Neural cell (in vitro differentiated cells): ENCODE data around the gene UBE2E1. TPM values are rescaled to one million over a fixed set of nuclear protein-coding genes. Genes with fewer than 3 reads are reported as not detected.

ENCODE experiments used
- H2AFZ ChIP-seq: fragments of 200-600, 300-800 bp; sonication (generic), shearing (Covaris generic); 2 replicates; pipeline ENCODE4 v1.6.0; 2014; ENCODE audit warnings: low read depth, mild to moderate bottlenecking, antibody characterized with exemption, low read length, moderate library complexity
- H3F3A ChIP-seq: fragments of 200-600 bp; shearing (Covaris generic); 2 replicates; pipeline ENCODE4 v1.6.1; 2016; ENCODE audit warnings: mild to moderate bottlenecking, moderate library complexity, mixed read lengths, antibody characterized with exemption, low read length; ENCODE audit not compliant: insufficient read depth, poor library complexity, severe bottlenecking
- H3K27ac ChIP-seq: fragments of 200-600, 300-800 bp; sonication (generic), shearing (Covaris generic); 2 replicates; pipeline ENCODE4 v1.5.1; 2014; ENCODE audit warnings: mild to moderate bottlenecking, low read length, moderate library complexity
- H3K27me3 ChIP-seq: fragments of 300-800, 200-600 bp; sonication (generic), shearing (Covaris generic); 2 replicates; pipeline ENCODE4 v1.6.0; 2014; ENCODE audit warnings: mild to moderate bottlenecking, low read depth, low read length, moderate library complexity; ENCODE audit not compliant: insufficient read depth
- H3K36me3 ChIP-seq: fragments of 300-800, 200-600 bp; sonication (generic), shearing (Covaris generic); 2 replicates; pipeline ENCODE4 v1.5.1; 2014; ENCODE audit warnings: mild to moderate bottlenecking, antibody characterized with exemption, low read length, moderate library complexity; ENCODE audit not compliant: insufficient read depth
- H3K4me2 ChIP-seq: fragments of 300-800, 200-600 bp; sonication (generic), shearing (Covaris generic); 2 replicates; pipeline ENCODE4 v1.6.0; 2014; ENCODE audit warnings: mild to moderate bottlenecking, low read length
- H3K4me3 ChIP-seq: fragments of 300-800, 200-600 bp; sonication (generic), shearing (Covaris generic); 2 replicates; pipeline ENCODE4 v1.5.1; 2014; ENCODE audit warnings: mild to moderate bottlenecking, low read length, moderate library complexity
- H3K79me2 ChIP-seq: fragments of 200-600 bp; shearing (Covaris generic); replicated peaks from 2 replicates; pipeline ENCODE4 v1.6.0; 2014; ENCODE audit warnings: mild to moderate bottlenecking, low read length, moderate library complexity; ENCODE audit not compliant: insufficient read depth
- H3K9ac ChIP-seq: fragments of 300-800, 200-600 bp; sonication (generic), shearing (Covaris generic); 2 replicates; pipeline ENCODE4 v1.6.1; 2016; ENCODE audit warnings: mild to moderate bottlenecking, low read length, mixed read lengths
- H3K9me2 ChIP-seq: fragments of 200-600 bp; shearing (Covaris generic); 2 replicates; pipeline ENCODE4 v1.6.1; 2016; ENCODE audit warnings: mild to moderate bottlenecking, low read length, mixed read lengths; ENCODE audit not compliant: insufficient read depth
- H3K9me3 ChIP-seq: fragments of 200-600, 300-800 bp; sonication (generic), shearing (Covaris generic); 2 replicates; pipeline ENCODE4 v1.6.1; 2016; ENCODE audit warnings: mild to moderate bottlenecking, mixed run types, low read length, moderate library complexity, mixed read lengths
- H4K20me1 ChIP-seq: fragments of 200-600 bp; shearing (Covaris generic); 2 replicates; pipeline ENCODE4 v1.6.1; 2016; ENCODE audit warnings: mild to moderate bottlenecking, mixed run types; ENCODE audit not compliant: insufficient read depth
- EP300 ChIP-seq: fragments of 450-650 bp; conservative IDR thresholded peaks from 2 replicates; pipeline ENCODE4 v1.6.1; 2014; ENCODE audit warnings: antibody characterized with exemption, mild to moderate bottlenecking, moderate library complexity; ENCODE audit not compliant: poor library complexity, severe bottlenecking
- EZH2 ChIP-seq: fragments of 200-600, 300-800 bp; shearing (Covaris generic), sonication (generic); IDR thresholded peaks from 2 replicates; pipeline ENCODE4 v1.6.1; 2014; ENCODE audit warnings: antibody characterized with exemption, low read length, borderline replicate concordance, mild to moderate bottlenecking; ENCODE audit not compliant: insufficient read depth, poor library complexity, severe bottlenecking
- MXI1 ChIP-seq: fragments of 450-650 bp; conservative IDR thresholded peaks from 2 replicates; pipeline ENCODE4 v1.6.1; 2014; ENCODE audit warnings: antibody characterized with exemption, mild to moderate bottlenecking; ENCODE audit not compliant: poor library complexity, severe bottlenecking
- POLR2AphosphoS5 ChIP-seq: IDR thresholded peaks from 2 replicates; pipeline ENCODE4 v1.6.1; 2012
- RAD21 ChIP-seq: fragments of 450-650 bp; conservative IDR thresholded peaks from 2 replicates; pipeline ENCODE4 v1.6.1; 2014; ENCODE audit warnings: antibody characterized with exemption, mild to moderate bottlenecking, moderate library complexity
- SMC3 ChIP-seq: fragments of 450-650 bp; conservative IDR thresholded peaks from 2 replicates; pipeline ENCODE4 v1.6.1; 2014; ENCODE audit warnings: antibody characterized with exemption, mild to moderate bottlenecking, moderate library complexity; ENCODE audit not compliant: poor library complexity
- TAF1 ChIP-seq: IDR thresholded peaks from 2 replicates; pipeline ENCODE4 v1.6.1; 2012; ENCODE audit warnings: low read depth
- polyA plus RNA-seq: library from polyadenylated mRNA; depleted of rRNA; stranded (reverse); fragments of >200 nt; gene quantifications from 2 replicates; pipeline ENCODE4 v1.2.3, GENCODE V29; 2014
- TF ChIP-seq, protein P1 (sequence below): fragments of 450-650 bp; IDR thresholded peaks from 2 replicates; pipeline ENCODE4 v1.5.1; 2014; ENCODE audit warnings: antibody characterized with exemption, mild to moderate bottlenecking, moderate library complexity; ENCODE audit not compliant: poor library complexity, severe bottlenecking
- TF ChIP-seq, protein P2 (sequence below): IDR thresholded peaks from 2 replicates; pipeline ENCODE4 v1.6.1; 2012; ENCODE audit warnings: borderline replicate concordance

The UBE2E1 gene
- polyA plus RNA-seq, 1 donor from 2014 or later = 157 TPM

- no peak overlapping the region for H3K9ac ChIP-seq
- H3K36me3 ChIP-seq = no peaks in the 10 kb centered on the region
- H3K79me2 ChIP-seq = no peaks in the 10 kb centered on the region
- TF ChIP-seq EZH2 (no peak), POLR2AphosphoS5 (no peak), TAF1 (no peak), RAD21 (no peak), MXI1 (no peak), SMC3 (no peak), EP300 (no peak)
- TF ChIP-seq, protein P1, sequence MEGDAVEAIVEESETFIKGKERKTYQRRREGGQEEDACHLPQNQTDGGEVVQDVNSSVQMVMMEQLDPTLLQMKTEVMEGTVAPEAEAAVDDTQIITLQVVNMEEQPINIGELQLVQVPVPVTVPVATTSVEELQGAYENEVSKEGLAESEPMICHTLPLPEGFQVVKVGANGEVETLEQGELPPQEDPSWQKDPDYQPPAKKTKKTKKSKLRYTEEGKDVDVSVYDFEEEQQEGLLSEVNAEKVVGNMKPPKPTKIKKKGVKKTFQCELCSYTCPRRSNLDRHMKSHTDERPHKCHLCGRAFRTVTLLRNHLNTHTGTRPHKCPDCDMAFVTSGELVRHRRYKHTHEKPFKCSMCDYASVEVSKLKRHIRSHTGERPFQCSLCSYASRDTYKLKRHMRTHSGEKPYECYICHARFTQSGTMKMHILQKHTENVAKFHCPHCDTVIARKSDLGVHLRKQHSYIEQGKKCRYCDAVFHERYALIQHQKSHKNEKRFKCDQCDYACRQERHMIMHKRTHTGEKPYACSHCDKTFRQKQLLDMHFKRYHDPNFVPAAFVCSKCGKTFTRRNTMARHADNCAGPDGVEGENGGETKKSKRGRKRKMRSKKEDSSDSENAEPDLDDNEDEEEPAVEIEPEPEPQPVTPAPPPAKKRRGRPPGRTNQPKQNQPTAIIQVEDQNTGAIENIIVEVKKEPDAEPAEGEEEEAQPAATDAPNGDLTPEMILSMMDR = no peak
- TF ChIP-seq, protein P2, sequence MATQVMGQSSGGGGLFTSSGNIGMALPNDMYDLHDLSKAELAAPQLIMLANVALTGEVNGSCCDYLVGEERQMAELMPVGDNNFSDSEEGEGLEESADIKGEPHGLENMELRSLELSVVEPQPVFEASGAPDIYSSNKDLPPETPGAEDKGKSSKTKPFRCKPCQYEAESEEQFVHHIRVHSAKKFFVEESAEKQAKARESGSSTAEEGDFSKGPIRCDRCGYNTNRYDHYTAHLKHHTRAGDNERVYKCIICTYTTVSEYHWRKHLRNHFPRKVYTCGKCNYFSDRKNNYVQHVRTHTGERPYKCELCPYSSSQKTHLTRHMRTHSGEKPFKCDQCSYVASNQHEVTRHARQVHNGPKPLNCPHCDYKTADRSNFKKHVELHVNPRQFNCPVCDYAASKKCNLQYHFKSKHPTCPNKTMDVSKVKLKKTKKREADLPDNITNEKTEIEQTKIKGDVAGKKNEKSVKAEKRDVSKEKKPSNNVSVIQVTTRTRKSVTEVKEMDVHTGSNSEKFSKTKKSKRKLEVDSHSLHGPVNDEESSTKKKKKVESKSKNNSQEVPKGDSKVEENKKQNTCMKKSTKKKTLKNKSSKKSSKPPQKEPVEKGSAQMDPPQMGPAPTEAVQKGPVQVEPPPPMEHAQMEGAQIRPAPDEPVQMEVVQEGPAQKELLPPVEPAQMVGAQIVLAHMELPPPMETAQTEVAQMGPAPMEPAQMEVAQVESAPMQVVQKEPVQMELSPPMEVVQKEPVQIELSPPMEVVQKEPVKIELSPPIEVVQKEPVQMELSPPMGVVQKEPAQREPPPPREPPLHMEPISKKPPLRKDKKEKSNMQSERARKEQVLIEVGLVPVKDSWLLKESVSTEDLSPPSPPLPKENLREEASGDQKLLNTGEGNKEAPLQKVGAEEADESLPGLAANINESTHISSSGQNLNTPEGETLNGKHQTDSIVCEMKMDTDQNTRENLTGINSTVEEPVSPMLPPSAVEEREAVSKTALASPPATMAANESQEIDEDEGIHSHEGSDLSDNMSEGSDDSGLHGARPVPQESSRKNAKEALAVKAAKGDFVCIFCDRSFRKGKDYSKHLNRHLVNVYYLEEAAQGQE = no peak
- no peaks in the 10 kb centered on the region for H3F3A ChIP-seq
- no peaks in the 10 kb centered on the region for H3K27me3 ChIP-seq
- no peaks in the 10 kb centered on the region for H4K20me1 ChIP-seq
- no peaks in the 10 kb centered on the region for H3K9me2 ChIP-seq
- H3K27ac ChIP-seq = no peak overlapping the region
- H3K4me3 ChIP-seq = no peak overlapping the region
- H3K4me2 ChIP-seq = no peak overlapping the region
- no peaks in the 10 kb centered on the region for H3K9me3 ChIP-seq
- H2AFZ ChIP-seq = no peak overlapping the region
These were observed 66.6 kb downstream of the UBE2E1 start for GRCh38 chr3:23872330-23872729.

DNA sequence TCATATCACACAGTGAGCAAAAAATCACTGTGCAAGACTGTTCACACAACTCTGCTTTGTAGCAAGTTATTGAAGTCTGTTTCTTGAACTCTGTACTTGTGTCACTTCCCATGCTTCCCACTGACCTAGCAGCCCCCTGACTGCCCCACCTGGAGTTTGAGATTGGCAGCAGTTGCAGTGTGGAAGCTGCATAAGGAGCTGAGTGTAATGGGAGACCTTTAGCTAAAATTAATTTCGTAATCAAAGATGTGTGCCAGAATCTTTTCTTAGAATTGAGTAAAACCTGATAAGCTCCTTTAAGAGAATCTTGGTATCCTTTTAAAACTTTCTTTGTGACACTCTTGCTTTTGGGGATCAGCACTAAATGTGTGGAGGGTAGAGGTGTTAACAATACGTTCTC lies 68.2 kb downstream of the UBE2E1 start:
- no peaks in the 10 kb centered on the region for H3K79me2 ChIP-seq
- H3K9me3 ChIP-seq = no peaks in the 10 kb centered on the region
- H3K9ac ChIP-seq = no peak overlapping the region
- H2AFZ ChIP-seq = no peak overlapping the region
- H3K27ac ChIP-seq = no peak overlapping the region
- no peaks in the 10 kb centered on the region for H3K27me3 ChIP-seq
- no peak overlapping the region for H3K4me3 ChIP-seq
- no peaks in the 10 kb centered on the region for H4K20me1 ChIP-seq
- H3K9me2 ChIP-seq = no peaks in the 10 kb centered on the region
- TF ChIP-seq RAD21 (no peak), EP300 (no peak), MXI1 (no peak), EZH2 (no peak), SMC3 (no peak), POLR2AphosphoS5 (no peak), TAF1 (no peak)
- TF ChIP-seq, protein P1 = no peak
- TF ChIP-seq, protein P2 = no peak
- H3F3A ChIP-seq = no peaks in the 10 kb centered on the region
- H3K36me3 ChIP-seq = peaks cover 2% of the 10 kb centered on the region
- no peak overlapping the region for H3K4me2 ChIP-seq
